ENCODE measurements around the gene IFNG-AS1.

IFNG-AS1 gene

GRCh38 chr12:68030248-68030647 lies 41.0 kb downstream of the IFNG-AS1 start:
- H3K4me3 ChIP-seq (replicated peaks; ENCODE audit: low read depth, low read length) = no peak overlapping the region
- DNase-seq (ENCODE audit: low read depth) = no peak
- no peak for TF ChIP-seq CTCF (IDR thresholded peaks at IDR 0.05; ENCODE audit: low read length, missing control alignments)

- no peak for TF ChIP-seq CTCF (IDR thresholded peaks at IDR 0.05; ENCODE audit: low read length, missing control alignments)
- DNase-seq (ENCODE audit: low read depth) = no peak
- no peak overlapping the region for H3K4me3 ChIP-seq (replicated peaks; ENCODE audit: low read depth, low read length)
These were observed 41.9 kb downstream of the IFNG-AS1 start for GRCh38 chr12:68031174-68031573.

- TF ChIP-seq CTCF (IDR thresholded peaks at IDR 0.05; ENCODE audit: low read length, missing control alignments) = no peak
- H3K4me3 ChIP-seq (replicated peaks; ENCODE audit: low read depth, low read length) = no peak overlapping the region
- DNase-seq (ENCODE audit: low read depth) = no peak
These were observed 42.9 kb downstream of the IFNG-AS1 start for GRCh38 chr12:68031881-68032739.

- no peak for DNase-seq (ENCODE audit: low read depth)
- no peak for TF ChIP-seq CTCF (IDR thresholded peaks at IDR 0.05; ENCODE audit: low read length, missing control alignments)
- no peak overlapping the region for H3K4me3 ChIP-seq (replicated peaks; ENCODE audit: low read depth, low read length)
These were observed 45.3 kb downstream of the IFNG-AS1 start for GRCh38 chr12:68034567-68034966.

GRCh38 chr12:68036642-68037041 lies 47.4 kb downstream of the IFNG-AS1 start:
- TF ChIP-seq CTCF (IDR thresholded peaks at IDR 0.05; ENCODE audit: low read length, missing control alignments) = no peak
- H3K4me3 ChIP-seq (replicated peaks; ENCODE audit: low read depth, low read length) = no peak overlapping the region
- no peak for DNase-seq (ENCODE audit: low read depth)

- TF ChIP-seq CTCF (IDR thresholded peaks at IDR 0.05; ENCODE audit: low read length, missing control alignments) = no peak
- no peak for DNase-seq (ENCODE audit: low read depth)
- H3K4me3 ChIP-seq (replicated peaks; ENCODE audit: low read depth, low read length) = no peak overlapping the region
These were observed 48.5 kb downstream of the IFNG-AS1 start for GRCh38 chr12:68037616-68038255.

Measured in fibroblast of pulmonary artery (primary cell).